SU-DHL-6 (cell line): ENCODE measurements around the gene SUPT7L.

ENCODE experiments used
- H2AFZ ChIP-seq: fragments of 200-600 bp; sonication (generic); 2 replicates; pipeline ENCODE4 v1.6.1; 2014; ENCODE audit warnings: low read depth, mild to moderate bottlenecking, moderate library complexity, mixed read lengths, antibody characterized with exemption, low read length; ENCODE audit not compliant: severe bottlenecking
- H3F3A ChIP-seq: fragments of 200-600 bp; shearing (Covaris generic); 2 replicates; pipeline ENCODE4 v1.6.0; 2016; ENCODE audit warnings: antibody characterized with exemption, mild to moderate bottlenecking; ENCODE audit not compliant: insufficient read depth
- H3K27ac ChIP-seq: fragments of 200-600 bp; sonication (generic); 2 replicates; pipeline ENCODE4 v1.5.1; 2016; ENCODE audit warnings: low read depth, mild to moderate bottlenecking, low read length, moderate library complexity, mixed read lengths
- H3K27me3 ChIP-seq: fragments of 200-600 bp; sonication (generic), shearing (Covaris generic); 2 replicates; pipeline ENCODE4 v1.6.0; 2014; ENCODE audit warnings: mild to moderate bottlenecking, low read length
- H3K36me3 ChIP-seq: fragments of 200-600 bp; sonication (generic); 2 replicates; pipeline ENCODE4 v1.6.1; 2014; ENCODE audit warnings: mild to moderate bottlenecking, low read length, mixed read lengths
- H3K4me2 ChIP-seq: fragments of 300-600, 200-600 bp; shearing (Covaris generic), sonication (generic); 2 replicates; pipeline ENCODE4 v1.6.0; 2014; ENCODE audit warnings: low read length, low read depth, mild to moderate bottlenecking; ENCODE audit not compliant: poor library complexity, severe bottlenecking
- H3K4me3 ChIP-seq: fragments of 200-600 bp; sonication (generic); 2 replicates; pipeline ENCODE4 v1.5.1; 2014; ENCODE audit warnings: antibody characterized with exemption, low read length, mild to moderate bottlenecking, mixed read lengths; ENCODE audit not compliant: insufficient read depth, poor library complexity, severe bottlenecking
- H3K79me2 ChIP-seq: fragments of 200-600 bp; sonication (generic); 2 replicates; pipeline ENCODE4 v1.6.1; 2014; ENCODE audit warnings: mild to moderate bottlenecking, low read length, moderate library complexity; ENCODE audit not compliant: insufficient read depth
- H3K9ac ChIP-seq: fragments of 200-600 bp; sonication (generic); 2 replicates; pipeline ENCODE4 v1.7.0; 2014; ENCODE audit warnings: mild to moderate bottlenecking, low read length
- H3K9me2 ChIP-seq: fragments of 200-600 bp; sonication (generic); replicated peaks from 2 replicates; pipeline ENCODE4 v1.6.1; 2014; ENCODE audit warnings: low read length; ENCODE audit not compliant: insufficient read depth
- H3K9me3 ChIP-seq: fragments of 200-600 bp; sonication (generic); 2 replicates; pipeline ENCODE4 v1.6.1; 2014; ENCODE audit warnings: low read length, mixed read lengths; ENCODE audit not compliant: insufficient read depth
- H4K20me1 ChIP-seq: fragments of 200-600 bp; sonication (generic); 2 replicates; pipeline ENCODE4 v1.6.1; 2014; ENCODE audit warnings: low read depth, mild to moderate bottlenecking, antibody characterized with exemption, low read length, moderate library complexity, mixed read lengths
- CTCF ChIP-seq: fragments of 200-600 bp; sonication (generic); IDR thresholded peaks from one replicate; pipeline ENCODE4 v1.5.1; 2017; ENCODE audit warnings: antibody characterized with exemption, mild to moderate bottlenecking, low read length, moderate library complexity; ENCODE audit not compliant: insufficient read depth, poor library complexity, severe bottlenecking
- EZH2phosphoT487 ChIP-seq: fragments of 200-600 bp; sonication (generic), shearing (Covaris generic); conservative IDR thresholded peaks from 2 replicates; pipeline ENCODE4 v1.6.1; 2018; ENCODE audit warnings: mild to moderate bottlenecking, antibody characterized with exemption, low read length, moderate library complexity, mixed read lengths

The SUPT7L gene

GRCh38 chr2:27613985-27614384 is 49.4 kb downstream of the SUPT7L start:
- Histone ChIP-seq H3K4me2 (no peak overlapping the region), H3K4me3 (no peak overlapping the region), H3K9me2 (no peaks in the 10 kb centered on the region), H3K27me3 (no peaks in the 10 kb centered on the region), H3K79me2 (no peaks in the 10 kb centered on the region; the same call in 1 of the 2 replicates), H3K9ac (no peak overlapping the region), H3K27ac (no peak overlapping the region), H4K20me1 (no peaks in the 10 kb centered on the region), H3K36me3 (peaks cover 40% of the 10 kb centered on the region), H3F3A (0 out of 2 replicates have a peak, but pooled peaks cover 4% of the 10 kb centered on the region), H3K9me3 (no peaks in the 10 kb centered on the region), H2AFZ (no peak overlapping the region)
- TF ChIP-seq EZH2phosphoT487: no peak
- no peak for TF ChIP-seq CTCF

GRCh38 chr2:27606611-27607010 is 56.8 kb downstream of the SUPT7L start:
- peaks cover 11% of the 10 kb centered on the region; the same call in 1 of the 2 replicates for H3K36me3 ChIP-seq

More at GRCh38 chr2:27606611-27607010, 56.8 kb downstream of the SUPT7L start:
- no peaks in the 10 kb centered on the region for H3K27me3 ChIP-seq
- H3K4me3 ChIP-seq: no peak overlapping the region
- H2AFZ ChIP-seq: no peak overlapping the region
- no peak overlapping the region for H3K9ac ChIP-seq
- H3K9me2 ChIP-seq: no peaks in the 10 kb centered on the region
- no peak overlapping the region for H3K4me2 ChIP-seq
- no peaks in the 10 kb centered on the region for H3K9me3 ChIP-seq
- H4K20me1 ChIP-seq: no peaks in the 10 kb centered on the region
- H3F3A ChIP-seq: no peaks in the 10 kb centered on the region
- H3K27ac ChIP-seq: no peak overlapping the region
- no peak for TF ChIP-seq CTCF
- no peak for TF ChIP-seq EZH2phosphoT487
- H3K79me2 ChIP-seq: peaks cover 5% of the 10 kb centered on the region; the same call in 1 of the 2 replicates
